CD4-positive, alpha-beta T cell treated with Interleukin-1 beta for 1 hour (primary cell): ENCODE measurements around the gene MPZL3.

Experiments used
- DNase-seq, 2 donors: peaks; one replicate each; pipeline ENCODE4 v3.0.0-alpha.2; 2020 to 2022

MPZL3 gene

DNA sequence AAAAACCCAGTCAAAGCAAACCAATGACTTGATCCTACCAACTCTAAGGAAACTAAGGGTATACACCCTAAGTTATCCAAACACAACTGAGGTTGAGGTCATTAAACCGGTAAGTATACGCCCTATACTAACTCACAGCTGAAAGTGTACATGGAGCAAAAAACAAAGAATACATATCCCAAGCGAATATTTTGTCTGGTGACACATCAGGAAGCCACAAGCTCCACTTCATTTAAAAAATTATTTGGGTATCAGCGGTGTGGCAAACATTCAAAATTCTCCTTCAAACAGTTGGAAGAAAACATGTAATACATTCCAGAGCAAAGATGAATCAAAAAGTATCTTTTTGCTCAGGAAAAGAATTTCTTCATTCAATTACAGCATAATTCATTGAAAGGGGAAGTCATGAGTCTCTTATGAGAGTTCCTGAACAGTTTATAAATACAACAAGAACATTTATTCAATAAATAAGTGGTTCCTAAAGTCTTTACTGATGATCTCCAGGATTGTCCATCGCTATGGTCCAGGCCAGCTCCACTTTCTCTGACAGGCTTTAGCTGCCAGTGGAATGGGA is 22.8 kb downstream of the MPZL3 start:
- no peak for DNase-seq

DNA sequence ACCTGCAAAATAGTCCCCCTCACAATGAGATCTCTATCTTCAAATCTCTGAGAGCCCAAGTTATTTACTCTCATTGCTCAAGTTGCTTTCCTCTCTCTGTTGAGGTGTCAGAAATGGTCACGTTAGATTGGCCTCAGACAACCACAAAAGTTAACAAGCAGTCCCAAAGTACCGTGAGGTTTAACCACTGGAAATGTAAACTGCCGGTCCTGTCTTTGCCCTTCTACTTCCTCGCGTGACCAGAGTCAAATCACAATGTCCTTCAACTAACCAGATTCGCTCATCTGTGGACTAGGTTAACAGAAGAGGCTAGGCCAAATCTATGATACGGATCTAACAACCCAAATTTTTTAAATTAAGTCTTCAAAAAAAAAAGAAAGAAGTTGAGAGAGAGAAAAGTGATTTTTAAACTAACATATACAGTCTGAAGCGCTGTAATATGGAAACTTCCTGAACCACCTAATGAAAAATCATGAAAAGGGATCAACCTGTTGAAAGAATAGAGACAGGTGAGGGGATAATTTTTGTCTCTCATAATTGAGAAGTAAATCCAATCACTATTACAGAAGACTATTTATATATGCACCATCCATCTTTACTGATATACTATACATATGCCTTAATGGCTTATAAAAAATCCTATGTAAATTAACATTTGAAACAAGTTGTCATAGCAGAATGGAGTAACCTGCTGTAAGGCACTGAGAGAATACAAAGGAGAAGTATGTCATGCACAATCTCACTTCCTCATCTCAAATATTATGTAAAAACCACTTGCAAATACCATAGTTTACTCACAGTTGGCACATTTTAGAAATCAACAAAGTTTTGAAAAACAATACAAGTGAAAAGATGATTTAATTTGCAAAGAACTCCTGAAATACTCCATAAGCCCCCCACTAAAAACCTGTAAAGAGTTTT is 24.0 kb downstream of the MPZL3 start:
- DNase-seq, result peak; percentile 24 to 59

DNA sequence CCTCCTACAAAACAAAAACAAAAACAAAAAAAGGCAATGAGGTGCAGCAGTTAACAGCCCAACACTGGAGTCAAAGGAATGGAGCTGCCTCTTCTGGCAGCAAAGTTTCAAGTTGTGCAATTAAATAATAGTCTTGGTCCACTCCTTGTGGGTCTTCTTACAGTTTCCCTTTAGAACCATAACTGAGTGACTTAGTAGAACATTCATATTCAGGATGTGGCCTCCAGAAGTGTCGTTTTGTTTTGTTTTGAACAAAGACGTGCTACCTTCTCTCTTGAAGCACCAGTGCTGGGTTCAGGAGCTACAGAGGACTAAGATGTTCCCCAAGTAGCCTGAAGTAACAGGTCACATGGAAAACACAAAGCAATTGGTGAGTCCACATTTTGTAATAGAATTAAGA is 25.4 kb downstream of the MPZL3 start:
- no peak for DNase-seq

DNA sequence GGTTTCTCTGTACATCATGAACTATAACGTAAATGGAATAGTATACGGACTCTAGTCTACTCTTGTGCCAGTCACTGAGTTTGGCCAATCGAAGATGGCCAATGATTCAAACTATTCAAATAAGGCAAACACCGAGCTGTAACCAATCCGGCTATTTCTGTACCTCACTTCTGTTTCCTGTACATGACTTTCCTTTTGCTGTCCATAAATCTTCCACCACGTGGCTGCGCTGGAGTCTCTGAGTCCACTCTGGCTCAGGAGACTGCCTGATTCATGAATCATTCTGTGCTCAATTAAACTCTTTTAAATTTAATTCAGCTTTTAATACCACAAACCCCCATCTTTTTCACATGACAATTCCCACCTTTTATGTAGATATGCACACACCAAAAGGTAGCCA is 25.9 kb downstream of the MPZL3 start:
- peak in 1 of 2 donors; percentile 25 for DNase-seq

DNA sequence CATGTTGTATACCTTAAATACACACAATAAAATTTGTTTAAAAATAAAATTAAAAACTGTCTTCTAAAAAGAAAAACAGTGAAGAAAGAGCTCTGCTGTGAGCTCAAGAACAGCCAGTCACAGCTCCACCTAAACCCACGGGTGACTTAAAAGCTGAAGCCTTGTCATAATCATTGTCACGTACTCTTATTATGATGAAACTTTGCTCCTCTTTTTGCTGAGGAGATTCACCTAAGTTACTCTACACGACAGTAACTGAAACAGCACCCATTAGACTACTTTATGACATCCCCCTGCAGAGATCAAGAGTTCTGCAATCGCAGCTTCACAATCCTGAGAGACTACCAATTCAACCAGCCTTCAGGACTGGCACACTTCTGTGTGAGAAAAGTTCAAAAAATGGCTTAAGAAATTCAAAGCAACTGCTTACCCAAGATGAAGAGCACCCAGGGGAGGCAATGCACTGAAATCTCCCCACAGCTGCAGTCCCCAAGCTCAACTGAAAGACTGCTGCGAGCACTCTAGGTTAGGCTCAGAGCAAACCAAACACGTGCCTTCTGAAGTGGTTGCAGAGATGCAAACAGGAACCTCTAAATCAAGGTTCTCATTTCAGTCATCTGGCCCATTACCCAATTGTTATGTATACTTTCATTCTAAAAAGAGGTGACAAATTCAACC is 27.5 kb downstream of the MPZL3 start, which contains the start of gene JAML:
Gene JAML (minus strand): TSS at position 501 of the 678 bp plus-strand sequence. CDS start 10,145 bp downstream, outside the sequence.
- DNase-seq, result peak; percentile 66 to 72

DNA sequence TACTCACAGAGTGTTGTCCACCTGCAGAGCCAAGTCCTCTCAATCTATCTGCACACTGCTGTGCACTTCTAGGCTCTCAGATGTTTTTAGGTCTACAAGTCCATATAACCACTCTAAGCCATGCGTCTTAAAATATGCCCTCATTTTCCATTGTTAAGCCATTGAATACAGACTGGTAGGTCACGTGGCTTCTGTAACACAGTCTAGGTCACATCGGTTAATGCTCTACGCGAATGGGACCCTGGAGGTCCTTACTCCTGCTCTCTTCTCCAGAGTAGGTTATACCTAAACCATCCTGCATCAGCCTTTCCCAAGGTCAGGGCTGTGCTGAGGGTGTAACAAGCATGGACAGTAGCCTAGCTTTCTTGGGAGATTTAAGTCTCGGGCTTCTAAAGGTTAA is 28.2 kb downstream of the MPZL3 start:
- no peak for DNase-seq

DNA sequence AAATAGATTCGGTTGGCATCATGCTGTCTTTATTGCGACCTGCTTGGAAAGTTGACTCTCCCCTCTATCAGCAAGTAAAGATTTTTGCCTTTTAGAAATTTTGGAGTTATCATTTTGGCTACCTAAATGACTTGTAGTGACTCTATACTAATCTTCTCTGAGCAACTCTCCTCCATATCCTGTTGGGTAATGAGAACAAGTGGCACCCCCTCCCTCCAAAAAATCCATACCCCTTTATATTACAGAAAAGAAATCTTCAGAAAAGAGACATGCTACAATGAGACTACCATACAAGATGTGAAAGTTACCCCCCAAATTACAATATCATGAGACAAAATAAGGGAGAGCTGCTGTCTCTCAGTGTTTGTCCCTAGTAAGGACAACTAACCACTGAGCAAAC is 28.6 kb downstream of the MPZL3 start:
- DNase-seq, result no peak

DNA sequence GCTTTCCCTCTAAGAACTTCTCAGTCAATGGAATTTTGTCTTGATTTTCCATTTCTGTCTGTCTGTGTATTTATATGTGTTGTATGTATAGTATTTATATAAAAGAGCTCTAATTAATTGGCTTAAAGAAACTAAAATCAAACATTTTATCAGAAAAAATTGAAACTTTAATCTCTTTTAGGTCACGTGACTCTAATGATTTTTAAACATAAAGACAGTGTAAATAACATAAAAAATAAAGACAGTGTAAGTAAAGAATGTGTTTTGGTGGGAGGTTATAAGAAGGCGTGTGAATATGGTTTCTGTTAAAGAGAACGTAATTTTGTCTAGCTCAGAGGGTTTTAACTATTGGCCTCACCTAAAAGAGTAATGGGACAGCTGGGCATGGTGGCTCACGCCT is 29.7 kb downstream of the MPZL3 start:
- DNase-seq, result no peak

DNA sequence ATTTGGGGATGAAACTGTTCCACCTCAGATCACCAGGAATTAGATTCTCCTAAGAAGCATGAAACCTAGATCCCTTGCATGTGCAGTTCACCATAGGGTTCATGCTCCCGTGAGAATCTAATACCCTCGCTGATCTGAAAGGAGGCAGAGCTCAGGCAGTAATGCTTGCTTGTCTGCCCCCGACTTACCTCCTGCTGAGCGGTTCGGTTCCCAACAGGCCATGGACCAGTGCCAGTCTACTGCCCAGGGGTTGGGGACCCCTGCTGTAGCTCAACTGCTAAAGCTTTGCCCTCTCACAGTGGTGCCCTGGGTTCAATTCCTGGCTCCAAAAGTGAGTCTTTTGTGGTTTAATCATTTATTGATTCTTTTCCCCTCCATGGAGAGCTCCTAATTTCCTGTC is 30.7 kb downstream of the MPZL3 start:
- DNase-seq, result no peak

DNA sequence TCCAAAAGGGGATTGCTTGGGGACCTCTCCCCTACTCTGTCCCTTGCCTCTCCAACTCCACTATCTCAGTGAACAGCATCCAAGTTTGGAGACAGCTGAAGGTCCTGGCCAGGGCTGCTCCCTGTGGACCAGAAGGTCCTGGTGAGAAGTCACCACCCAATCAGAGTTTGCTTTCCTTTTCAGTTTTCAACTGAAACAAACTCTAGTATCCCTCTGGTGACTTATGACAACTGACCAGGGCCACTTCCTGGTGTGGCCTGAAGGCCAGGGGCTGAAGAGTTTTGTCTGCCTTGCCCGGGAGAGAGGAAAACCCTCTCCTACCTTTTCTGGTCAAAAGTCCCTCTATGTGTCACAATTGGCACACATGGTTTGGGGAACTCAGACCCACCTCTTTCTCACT is 32.4 kb downstream of the MPZL3 start:
- no peak for DNase-seq

DNA sequence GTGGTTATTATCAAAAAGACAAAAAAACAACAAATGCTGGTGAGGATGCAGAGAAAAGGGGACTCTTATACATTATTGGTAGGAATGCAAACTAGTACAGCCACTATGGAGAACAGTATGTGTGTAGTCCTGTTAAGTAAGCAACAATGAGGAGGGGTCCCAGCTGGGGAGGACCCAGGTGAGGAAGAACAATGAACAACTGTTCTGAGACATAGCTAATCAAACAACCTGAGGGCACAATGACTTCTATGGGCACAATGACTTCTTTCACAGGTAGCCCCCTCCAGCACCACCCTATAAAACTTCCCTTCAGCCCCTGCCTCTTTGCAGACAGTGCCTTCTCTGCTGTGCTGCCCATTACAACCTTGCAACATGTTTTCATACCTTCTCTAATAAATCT is 32.9 kb downstream of the MPZL3 start:
- no peak for DNase-seq

DNA sequence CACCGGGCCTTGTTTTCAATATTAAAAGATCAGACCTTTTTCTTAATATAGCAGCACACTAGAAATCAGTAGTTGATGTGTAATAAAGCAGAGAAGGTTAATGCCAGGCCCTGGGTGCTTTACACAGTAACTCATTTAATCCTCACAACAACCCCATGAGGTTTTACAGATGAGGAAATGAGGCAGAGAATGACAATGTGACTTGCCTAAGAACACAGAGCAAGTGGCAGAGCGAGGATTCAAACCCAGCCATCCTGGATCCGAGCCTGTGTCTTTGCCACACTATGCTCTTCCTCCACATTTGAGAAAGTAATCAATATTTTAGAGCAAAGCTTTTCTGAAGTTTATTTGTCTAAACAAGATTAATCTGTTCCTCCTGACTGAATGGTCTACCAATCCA is 34.6 kb downstream of the MPZL3 start:
- no peak for DNase-seq

DNA sequence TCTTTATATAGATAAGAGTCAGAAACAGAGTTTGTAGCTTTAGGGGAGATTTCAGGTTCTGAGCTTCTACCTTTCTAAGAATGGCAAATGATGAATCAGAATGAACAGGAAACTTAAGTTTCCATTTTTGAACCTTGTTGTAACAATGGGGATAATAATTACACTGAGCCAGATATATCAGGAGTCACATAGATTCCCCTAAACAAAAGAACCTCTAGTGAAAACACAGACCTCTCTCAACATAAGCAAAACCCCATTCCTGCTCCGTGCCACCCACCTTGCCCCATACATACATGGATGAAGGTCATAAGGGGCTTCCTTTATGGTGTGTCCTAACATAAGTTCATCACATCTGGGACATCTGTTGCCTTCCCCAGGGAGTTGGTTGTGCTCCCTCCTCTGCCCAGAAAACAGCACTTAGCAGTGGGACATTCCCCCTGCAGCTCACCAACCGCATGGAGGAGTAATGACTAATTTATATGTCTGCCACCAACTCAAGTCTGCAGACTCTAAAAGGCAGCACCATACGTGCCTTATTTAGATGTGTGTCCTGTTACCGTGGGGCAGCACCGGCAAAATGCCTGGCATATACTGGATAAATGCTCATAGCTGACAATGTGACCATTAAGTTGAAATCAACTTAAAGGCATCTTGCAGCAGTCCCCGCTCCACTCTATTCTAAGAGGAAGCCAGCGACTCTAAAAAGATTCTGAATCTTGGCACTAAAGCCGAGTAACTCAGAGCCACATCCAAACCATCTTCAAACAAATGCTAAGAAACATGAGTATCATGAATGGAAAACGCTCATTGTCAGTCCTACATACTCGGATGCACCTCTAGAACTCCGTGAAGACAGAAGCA is 35.3 kb downstream of the MPZL3 start:
- peak in 1 of 2 donors; percentile 20 for DNase-seq

DNA sequence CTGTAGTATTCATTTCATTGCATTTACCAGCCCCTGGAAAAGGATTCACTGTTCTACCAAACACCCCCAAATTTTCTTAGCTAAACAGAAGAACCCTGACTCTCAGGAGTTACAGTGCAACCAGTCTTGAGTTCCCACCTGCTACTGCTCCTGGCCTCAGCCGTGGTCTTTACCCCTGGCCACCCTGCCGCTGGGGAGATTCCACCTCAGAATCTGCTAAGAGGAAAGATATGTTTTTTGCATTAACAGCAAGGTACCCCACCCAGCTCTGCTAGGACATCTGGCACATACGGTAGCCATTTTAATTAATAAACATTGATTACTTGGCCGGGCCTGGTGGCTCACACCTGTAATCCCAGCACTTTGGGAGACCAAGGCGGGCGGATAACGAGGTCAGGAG is 36.4 kb downstream of the MPZL3 start:
- no peak for DNase-seq

DNA sequence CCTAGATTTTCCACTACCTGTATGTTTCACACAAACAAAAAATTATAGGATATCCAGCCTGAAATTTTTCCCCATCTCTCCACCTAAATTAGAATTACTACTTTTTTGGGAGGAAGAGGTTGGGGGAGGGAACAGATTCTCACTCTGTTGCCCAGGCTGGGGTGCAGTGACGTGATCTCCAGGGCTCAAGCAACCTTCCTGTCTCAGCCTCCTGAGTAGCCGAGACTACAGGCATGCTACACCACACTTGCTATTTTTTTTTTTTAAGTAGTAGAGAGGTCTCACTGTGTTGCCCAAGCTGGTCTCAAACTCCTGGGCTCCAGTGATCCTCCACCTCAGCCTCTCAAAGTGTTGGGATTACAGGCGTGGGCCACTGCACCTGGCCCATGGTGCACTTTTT is 36.9 kb downstream of the MPZL3 start:
- DNase-seq, result no peak

DNA sequence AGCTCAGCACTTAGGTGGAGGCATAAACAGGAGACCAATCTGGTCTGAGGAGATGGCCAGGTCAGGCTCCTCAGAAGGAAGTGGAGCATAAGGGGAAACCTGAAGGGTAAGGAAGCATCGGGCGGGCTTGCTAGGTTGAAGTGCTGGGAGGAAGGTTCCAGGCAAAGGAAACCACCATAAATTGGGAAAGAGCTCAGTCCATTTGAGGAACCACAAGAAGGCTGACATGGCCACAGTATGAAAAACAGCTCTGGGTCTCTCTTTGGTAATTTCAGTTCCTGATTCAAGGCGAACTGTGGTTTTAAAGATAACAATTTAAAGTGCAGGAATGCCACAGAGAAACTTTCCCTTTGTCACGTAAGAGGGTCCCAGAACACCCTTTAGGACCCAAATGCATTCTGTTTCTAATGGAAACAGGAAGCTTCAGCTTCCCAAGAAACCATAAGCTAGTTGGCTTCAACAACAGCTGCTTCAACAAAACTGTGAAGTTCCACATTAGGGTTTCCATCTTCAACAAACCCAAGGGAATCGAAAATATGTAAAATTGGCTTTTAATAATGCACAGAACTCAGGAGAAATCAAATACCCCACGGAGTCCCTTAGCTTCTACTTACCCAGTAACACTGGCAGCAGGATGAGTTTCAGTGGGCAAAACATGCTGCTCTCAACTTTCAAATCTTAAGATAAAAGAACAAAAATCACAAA is 37.8 kb downstream of the MPZL3 start:
- DNase-seq, result peak in 1 of 2 donors; percentile 40

DNA sequence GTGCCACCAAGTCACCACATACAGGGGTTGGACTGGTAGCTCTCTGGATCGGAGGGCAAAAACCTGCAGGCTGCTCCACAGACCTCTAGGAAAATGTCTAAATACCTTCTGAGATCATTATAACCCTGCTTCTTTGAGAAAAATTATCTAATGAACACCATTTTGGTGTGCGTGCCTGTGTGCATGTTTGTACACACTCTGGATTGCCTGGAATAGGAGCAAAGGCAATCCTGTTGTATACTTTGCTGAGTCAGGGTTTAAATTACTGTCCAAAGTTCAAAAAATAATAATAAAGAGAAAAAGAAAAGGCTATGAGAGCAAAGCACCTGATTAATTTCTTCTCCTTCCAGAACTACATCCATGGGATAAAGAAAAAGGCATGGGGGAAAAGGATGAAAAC is 38.4 kb downstream of the MPZL3 start:
- DNase-seq, result no peak

DNA sequence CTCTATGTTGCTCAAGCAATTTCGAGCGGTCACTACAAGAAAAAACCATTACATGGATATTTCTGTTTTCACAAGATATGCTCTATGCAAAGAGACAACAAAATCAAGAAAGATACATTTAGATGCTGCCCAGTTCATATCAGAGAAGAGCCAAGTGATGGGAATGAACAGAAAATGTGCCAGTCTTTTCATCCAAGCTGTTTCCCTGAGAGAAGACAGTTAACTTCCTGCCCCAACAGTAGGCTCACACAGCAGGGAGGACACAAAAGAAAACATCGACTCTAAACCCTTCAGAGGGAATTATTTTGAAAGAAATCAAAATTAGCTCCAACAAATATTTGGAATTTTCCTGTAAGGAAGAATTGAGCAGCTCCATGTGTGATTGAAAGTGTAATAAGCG is 39.0 kb downstream of the MPZL3 start:
- DNase-seq, result no peak

DNA sequence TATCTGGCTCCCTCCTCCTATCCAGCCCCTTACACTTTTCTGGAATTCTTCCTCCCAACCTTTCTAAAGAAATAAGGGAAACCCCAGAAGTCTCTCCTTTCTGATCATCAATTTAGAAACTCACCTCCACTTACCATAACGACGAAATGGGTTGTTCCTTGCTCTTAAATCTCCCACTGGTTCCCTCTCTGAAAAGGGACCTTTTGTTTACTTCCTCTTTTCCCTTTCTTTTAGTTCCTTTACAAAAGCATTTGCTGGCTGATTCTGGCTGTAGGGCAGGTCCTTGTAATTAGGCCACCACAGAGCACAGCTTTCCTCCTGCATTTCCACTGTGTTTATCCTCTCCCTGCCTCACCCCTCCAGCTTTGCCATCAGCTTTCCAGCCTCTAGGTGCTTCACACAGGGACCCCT is 39.4 kb downstream of the MPZL3 start:
- DNase-seq, result no peak

DNA sequence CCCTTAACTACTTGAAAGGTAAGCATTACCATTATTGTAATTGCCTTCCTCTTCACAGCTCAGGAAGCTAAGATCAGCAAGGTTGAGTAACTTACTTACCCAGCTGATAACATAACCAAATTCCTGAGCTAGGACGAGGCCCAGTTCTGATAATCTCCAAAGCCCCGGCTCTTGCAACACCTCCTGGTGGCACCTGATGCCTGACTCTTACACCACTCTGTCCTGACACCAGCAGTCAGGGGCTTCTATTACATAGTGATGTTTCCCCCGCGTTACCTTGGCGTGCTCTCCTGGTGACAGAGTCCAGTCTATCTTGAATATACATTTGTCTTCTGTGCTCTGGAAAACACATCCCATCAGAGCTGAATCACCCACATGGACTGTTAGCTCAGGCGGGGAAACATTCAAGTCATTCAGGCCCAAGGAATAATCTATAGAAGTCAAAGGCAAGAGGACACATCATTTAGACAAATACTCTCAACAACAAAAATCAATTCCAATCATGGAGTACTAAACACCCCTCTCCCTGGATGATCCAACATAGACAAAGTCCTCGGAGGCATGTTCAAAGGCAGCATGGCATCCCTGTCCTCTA is 39.9 kb downstream of the MPZL3 start:
- DNase-seq, result no peak

DNA sequence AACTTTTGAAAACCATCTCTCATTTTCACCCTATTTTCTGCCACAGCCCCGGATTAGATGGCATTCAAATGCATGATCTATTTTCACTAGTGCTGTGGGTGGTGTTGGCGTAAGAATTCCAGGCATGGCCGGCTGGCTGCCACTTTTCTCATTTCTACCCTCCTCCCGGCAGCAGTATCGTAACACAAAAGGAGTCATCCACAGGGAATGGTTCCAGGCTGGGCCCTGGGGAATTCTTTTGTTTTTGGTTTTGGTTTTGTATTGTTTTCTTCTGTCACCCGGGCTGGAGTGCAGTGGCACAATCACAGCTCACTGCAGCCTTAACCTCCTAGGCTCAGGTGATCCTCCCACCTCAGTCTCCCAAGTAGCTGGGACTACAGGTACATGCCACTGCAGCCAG is 41.2 kb downstream of the MPZL3 start:
- DNase-seq, result no peak

DNA sequence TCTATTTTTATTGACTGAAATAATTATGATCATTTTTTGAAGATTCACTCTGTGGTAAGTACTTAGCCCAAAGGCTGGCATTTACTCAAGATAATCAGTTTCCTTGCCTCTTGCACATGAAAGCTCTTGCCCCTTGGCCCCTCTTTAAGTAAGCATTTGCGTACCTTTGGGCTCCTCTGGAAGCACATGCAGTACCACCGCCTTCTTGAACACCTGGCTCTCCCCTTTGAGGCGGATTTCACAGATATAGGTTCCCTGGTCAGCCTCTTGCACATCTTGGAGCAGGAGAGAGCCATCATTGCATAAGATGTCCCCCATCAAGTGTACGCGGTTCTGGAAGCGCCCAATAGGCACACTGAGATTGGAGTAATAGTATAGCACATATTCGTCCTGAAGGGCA is 41.8 kb downstream of the MPZL3 start:
- DNase-seq, result no peak
